HT-29 (cell line): Measurements from ENCODE around the gene PCDHB11. TPM values are rescaled to one million over a fixed set of nuclear protein-coding genes. Genes with fewer than 3 reads are reported as not detected.
"Not testable (repeated sequence)": the region's sequence is repeated elsewhere in the genome, so short reads cannot be mapped to it uniquely, and the experiment has no call there.

Experiments used
- DNase-seq: peaks from one replicate; pipeline ENCODE4 v3.0.0-alpha.2; 2015; ENCODE audit warnings: low spot score
- total RNA-seq: library from RNA; depleted of rRNA; stranded (reverse); fragments of >200 nt; shearing (Covaris generic); gene quantifications from 2 replicates; pipeline ENCODE4 v1.2.3, GENCODE V29; 2014; rRNA removed

Gene PCDHB11
- 0.23 TPM in 1 of 2 replicates, not detected in the other for total RNA-seq

GRCh38 chr5:141199359-141200235, at the start of gene PCDHB11:
Gene PCDHB11, plus strand, starts transcription at chr5:141199627. Its CDS starts 148 bp downstream, at chr5:141199775.
- no peak for DNase-seq

GRCh38 chr5:141149812-141150211, 49.6 kb upstream of the PCDHB11 start, which contains the start of gene PCDHB6:
Gene PCDHB6, plus strand, starts transcription at chr5:141150057. Its CDS starts 201 bp downstream, at chr5:141150258.
- DNase-seq, result no peak

- DNase-seq, result no peak
Measured at GRCh38 chr5:141150224-141150992, 49.0 kb upstream of the PCDHB11 start.

GRCh38 chr5:141150993-141151325, 48.5 kb upstream of the PCDHB11 start:
- DNase-seq, result no peak

GRCh38 chr5:141151632-141152031, 47.8 kb upstream of the PCDHB11 start:
- DNase-seq, result not testable (repeated sequence)

GRCh38 chr5:141152096-141152495, 47.3 kb upstream of the PCDHB11 start:
- DNase-seq, result not testable (repeated sequence)

- no peak for DNase-seq
Measured at GRCh38 chr5:141155540-141156374, 43.7 kb upstream of the PCDHB11 start.

GRCh38 chr5:141157356-141157755, 42.1 kb upstream of the PCDHB11 start:
- not testable (repeated sequence) for DNase-seq

- DNase-seq, result not testable (repeated sequence)
Measured at GRCh38 chr5:141157901-141158300, 41.5 kb upstream of the PCDHB11 start.

- DNase-seq, result peak; percentile 16
Measured at GRCh38 chr5:141172381-141173204, 26.8 kb upstream of the PCDHB11 start, which contains the start of gene PCDHB7. Gene PCDHB7, plus strand, starts transcription at chr5:141172644. Its CDS starts 192 bp downstream, at chr5:141172836.

- DNase-seq, result not testable (repeated sequence)
Measured at GRCh38 chr5:141174291-141175104, 24.9 kb upstream of the PCDHB11 start.

- DNase-seq, result no peak
Measured at GRCh38 chr5:141175933-141176332, 23.5 kb upstream of the PCDHB11 start.

- DNase-seq, result not testable (repeated sequence)
Measured at GRCh38 chr5:141177577-141178191, 21.7 kb upstream of the PCDHB11 start, which contains the start of gene PCDHB8. Gene PCDHB8, plus strand, starts transcription at chr5:141177790. Its CDS starts 245 bp downstream, at chr5:141178035.

GRCh38 chr5:141179371-141179770, 20.1 kb upstream of the PCDHB11 start:
- DNase-seq, result not testable (repeated sequence)

- not testable (repeated sequence) for DNase-seq
Measured at GRCh38 chr5:141179876-141180275, 19.6 kb upstream of the PCDHB11 start.

- no peak for DNase-seq
Measured at GRCh38 chr5:141180313-141180712, 19.1 kb upstream of the PCDHB11 start.

GRCh38 chr5:141182248-141182647, 17.2 kb upstream of the PCDHB11 start, which contains the start of gene PCDHB16:
Gene PCDHB16, plus strand, starts transcription at chr5:141182387. Its CDS starts 173 bp downstream, at chr5:141182560.
- peak; percentile 35 for DNase-seq

- not testable (repeated sequence) for DNase-seq
Measured at GRCh38 chr5:141184117-141184855, 15.1 kb upstream of the PCDHB11 start.
